RWPE2 (cell line): Measurements from ENCODE around the gene FNBP1L.
"Not testable (repeated sequence)": the region's sequence is repeated elsewhere in the genome, so short reads cannot be mapped to it uniquely, and the experiment has no call there.

Experiments used
- ATAC-seq: fragments of 200-7000 bp; cut with Tn5 transposase; 3 replicates; pipeline ENCODE4 v1.9.1; 2021; ENCODE audit warnings: low read depth
- DNase-seq: peaks from one replicate; pipeline ENCODE4 v3.0.0-alpha.2; 2020; ENCODE audit warnings: low spot score
- H3K27ac ChIP-seq: fragments of 450-650 bp; 2 replicates; pipeline ENCODE4 v1.5.1; 2017; ENCODE audit warnings: mild to moderate bottlenecking; ENCODE audit not compliant: poor library complexity, severe bottlenecking
- H3K27me3 ChIP-seq: fragments of 250-450 bp; sonication (Bioruptor Pico); 2 replicates; pipeline ENCODE4 v1.5.1; 2021; ENCODE audit warnings: mild to moderate bottlenecking, moderate library complexity; ENCODE audit not compliant: insufficient read depth, poor library complexity, severe bottlenecking
- H3K36me3 ChIP-seq: fragments of 250-450 bp; sonication (Bioruptor Pico); 2 replicates; pipeline ENCODE4 v1.5.1; 2020; ENCODE audit warnings: low read depth, mild to moderate bottlenecking, moderate library complexity
- H3K4me1 ChIP-seq: fragments of 250-450 bp; sonication (Bioruptor Pico); 2 replicates; pipeline ENCODE4 v1.5.1; 2021; ENCODE audit warnings: mild to moderate bottlenecking, moderate library complexity; ENCODE audit not compliant: insufficient read depth, poor library complexity, severe bottlenecking
- H3K4me3 ChIP-seq: fragments of 250-450 bp; sonication (Bioruptor Pico); 2 replicates; pipeline ENCODE4 v1.5.1; 2021; ENCODE audit warnings: mild to moderate bottlenecking, moderate library complexity; ENCODE audit not compliant: severe bottlenecking
- H3K9me3 ChIP-seq: fragments of 250-450 bp; sonication (Bioruptor Pico); 2 replicates; pipeline ENCODE4 v1.5.1; 2021; ENCODE audit warnings: mild to moderate bottlenecking, moderate library complexity; ENCODE audit not compliant: severe bottlenecking
- CTCF ChIP-seq: fragments of 450-650 bp; IDR thresholded peaks from one replicate; pipeline ENCODE4 v1.5.1; 2017; ENCODE audit warnings: mild to moderate bottlenecking, moderate library complexity; ENCODE audit not compliant: poor library complexity, severe bottlenecking

FNBP1L gene

GRCh38 chr1:93549811-93550210, 101.9 kb downstream of the FNBP1L start:
- no peak for ATAC-seq
- DNase-seq: no peak
- no peaks in the 10 kb centered on the region for H3K9me3 ChIP-seq
- H3K27ac ChIP-seq: no peak overlapping the region
- no peak for TF ChIP-seq CTCF
- H3K4me1 ChIP-seq: peaks cover 31% of the 10 kb centered on the region
- H3K36me3 ChIP-seq: peaks cover 91% of the 10 kb centered on the region
- H3K27me3 ChIP-seq: no peaks in the 10 kb centered on the region
- H3K4me3 ChIP-seq: no peak overlapping the region

- H3K9me3 ChIP-seq: no peaks in the 10 kb centered on the region
- no peak for TF ChIP-seq CTCF
- no peak overlapping the region for H3K4me3 ChIP-seq
- peaks cover 63% of the 10 kb centered on the region for H3K36me3 ChIP-seq
- H3K4me1 ChIP-seq: peaks cover 34% of the 10 kb centered on the region
- DNase-seq (no peak), ATAC-seq (peak; percentile 24; the same call in 2 of the 3 replicates)
- H3K27ac ChIP-seq: peak overlapping the region; percentile 20
- no peaks in the 10 kb centered on the region for H3K27me3 ChIP-seq
These were observed 105.0 kb downstream of the FNBP1L start for GRCh38 chr1:93552741-93553455.

- peak overlapping the region; percentile 20 for H3K27ac ChIP-seq
- H3K9me3 ChIP-seq, H3K27me3 ChIP-seq, DNase-seq, H3K4me3 ChIP-seq: not testable (repeated sequence)
- peaks cover 34% of the 10 kb centered on the region for H3K4me1 ChIP-seq
- 0 out of 3 replicates have a peak, but pooled peaks have one; percentile 9 for ATAC-seq
- H3K36me3 ChIP-seq: peaks cover 52% of the 10 kb centered on the region
These were observed 106.1 kb downstream of the FNBP1L start for GRCh38 chr1:93553886-93554490.

- ATAC-seq (no peak), DNase-seq (no peak)
- Histone ChIP-seq H3K4me1 (peaks cover 34% of the 10 kb centered on the region), H3K27me3 (no peaks in the 10 kb centered on the region), H3K9me3 (no peaks in the 10 kb centered on the region), H3K27ac (no peak overlapping the region), H3K36me3 (peaks cover 52% of the 10 kb centered on the region), H3K4me3 (no peak overlapping the region)
- TF ChIP-seq CTCF: no peak
These were observed 107.3 kb downstream of the FNBP1L start for GRCh38 chr1:93554883-93555872.

GRCh38 chr1:93556291-93556690, 108.4 kb downstream of the FNBP1L start:
- ATAC-seq (peak; percentile 13; the same call in 2 of the 3 replicates), DNase-seq (no peak)
- no peaks in the 10 kb centered on the region for H3K27me3 ChIP-seq
- H3K4me1 ChIP-seq: peaks cover 33% of the 10 kb centered on the region
- TF ChIP-seq CTCF: no peak
- no peak overlapping the region for H3K27ac ChIP-seq
- H3K9me3 ChIP-seq: no peaks in the 10 kb centered on the region
- H3K36me3 ChIP-seq: peaks cover 52% of the 10 kb centered on the region
- H3K4me3 ChIP-seq: no peak overlapping the region
